Activated CD8-positive, alpha-beta memory T cell treated with anti-CD3 and anti-CD28 coated beads for 36 hours (primary cell): ENCODE results near the gene ALKAL2. TPM values are rescaled to one million over a fixed set of nuclear protein-coding genes. Genes with fewer than 3 reads are reported as not detected.

ENCODE experiments used
- CTCF ChIA-PET: fragments of 350-600 bp; sonication (Branson Sonifier 250); formaldehyde crosslinking; loops from one replicate; lab custom pipeline; 2021; ENCODE audit warnings: antibody characterized with exemption; lab: Charles Lee
- POLR2A ChIA-PET: fragments of 350-600 bp; sonication (Branson Sonifier 250); formaldehyde crosslinking; loops from one replicate; lab custom pipeline; 2021; ENCODE audit warnings: antibody characterized with exemption; lab: Charles Lee
- total RNA-seq, 2 experiments: library from RNA; stranded (reverse); gene quantifications; one replicate each; pipeline ENCODE4 v1.2.3, GENCODE V29; 2021

The ALKAL2 gene
- total RNA-seq, 2 experiments from 2014 or later, result not detected

DNA sequence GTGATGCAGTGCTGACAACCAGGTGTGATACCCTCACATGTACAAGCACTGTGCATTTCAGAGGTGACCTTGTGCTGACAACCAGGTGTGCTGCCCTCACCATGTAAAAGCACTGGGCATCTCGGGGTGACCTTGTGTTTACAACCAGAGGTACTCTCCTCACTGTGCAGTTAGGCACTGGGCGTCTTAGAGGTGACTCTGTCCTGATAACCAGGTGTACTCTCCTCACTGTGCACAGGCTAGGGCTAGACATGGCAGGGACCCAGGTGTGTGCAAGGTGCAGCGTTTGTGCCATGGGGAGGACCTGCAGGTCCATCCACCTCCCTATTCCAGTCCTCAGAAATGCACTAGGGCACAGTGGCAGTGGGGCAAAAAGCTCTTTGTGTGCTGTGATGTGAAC, 8.5 kb upstream of the ALKAL2 start:
- CTCF ChIA-PET, result no interaction called here
- POLR2A ChIA-PET, result no interaction called here

DNA sequence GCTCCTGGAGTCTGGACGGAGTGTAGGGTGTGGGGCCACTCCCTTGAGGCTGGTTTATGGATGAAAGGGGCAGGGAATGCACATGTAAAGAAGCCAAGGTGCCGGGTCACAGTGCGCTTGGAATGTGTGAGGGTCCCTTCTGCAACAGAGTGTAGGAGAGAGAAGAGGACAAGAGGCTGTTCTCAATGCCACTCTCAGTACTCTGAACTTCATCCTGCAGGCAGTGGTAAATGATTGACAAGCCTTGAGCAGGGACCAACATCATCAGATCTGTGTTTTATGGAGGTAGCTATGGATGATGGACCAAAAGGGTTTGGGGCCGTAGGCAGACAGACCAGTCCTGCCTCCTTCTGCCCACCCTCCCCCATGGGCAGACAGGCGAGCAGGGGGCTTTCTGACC, 7.2 kb upstream of the ALKAL2 start:
- ChIA-PET CTCF (no interaction called here), POLR2A (no interaction called here)

DNA sequence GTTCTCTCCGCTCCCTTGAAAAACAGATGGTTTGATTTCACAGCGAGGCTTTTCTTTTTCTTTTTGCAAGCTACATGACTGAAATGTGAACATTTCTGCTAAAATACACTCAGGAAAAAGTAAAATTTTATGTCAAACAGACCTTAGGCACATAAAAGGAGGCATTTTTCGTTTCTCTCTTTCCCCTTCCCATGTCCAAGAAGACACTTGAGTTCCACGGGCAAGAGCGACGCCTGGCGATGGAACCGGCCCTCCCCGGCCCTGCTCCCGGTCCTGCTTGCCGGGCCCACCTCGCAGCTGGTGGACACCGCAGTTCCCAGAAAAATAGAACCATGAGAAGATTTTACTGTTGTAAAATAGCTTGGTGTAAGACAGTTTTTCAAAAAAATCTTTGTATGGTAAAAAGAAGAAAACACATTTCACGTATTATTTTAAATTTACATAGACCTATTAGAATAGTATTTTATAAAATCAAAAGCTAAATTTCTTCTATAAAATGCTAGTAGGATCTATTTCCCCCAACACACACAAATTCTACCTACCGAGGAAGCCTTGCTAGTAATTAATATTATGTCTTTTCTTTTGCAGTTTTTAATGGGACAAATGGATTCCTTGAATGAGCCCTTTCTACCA, 2.3 kb upstream of the ALKAL2 start:
- ChIA-PET CTCF (no interaction called here), POLR2A (no interaction called here)

DNA sequence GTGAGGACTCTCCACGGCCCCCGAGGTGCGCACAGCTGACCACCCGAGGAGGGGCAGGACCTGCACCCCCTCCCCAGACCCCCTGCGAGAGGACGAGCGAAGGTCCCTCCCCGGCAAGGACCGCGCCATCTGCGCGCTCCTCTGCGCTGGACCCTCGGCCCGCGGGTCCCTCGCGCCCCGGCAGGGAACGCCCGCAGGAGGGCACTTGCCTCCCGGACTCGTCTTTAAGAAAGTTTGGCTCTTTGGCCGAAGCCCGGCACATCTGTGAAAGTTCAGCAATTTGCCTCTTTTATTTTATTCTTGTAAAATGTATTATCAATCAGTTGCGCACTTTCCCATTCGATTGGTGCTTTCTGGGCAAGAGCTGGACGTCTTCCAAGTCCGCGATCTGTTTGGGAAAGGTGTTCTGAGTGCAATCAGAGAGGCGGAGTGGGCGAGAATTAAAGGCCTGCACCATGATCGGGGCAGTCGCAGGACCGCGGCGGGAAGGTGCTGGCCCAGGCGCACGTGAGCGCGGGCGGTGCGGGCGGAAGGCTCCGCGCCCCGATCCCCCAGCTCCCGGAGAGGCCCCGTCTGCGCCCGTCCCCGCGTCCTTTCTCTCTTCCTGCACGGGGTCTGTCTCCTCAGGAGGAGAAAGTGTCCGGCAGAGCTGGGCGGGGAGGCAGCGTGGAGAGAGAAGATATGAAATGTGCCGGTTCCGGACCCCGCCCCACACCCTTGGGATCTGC, 1.6 kb upstream of the ALKAL2 start:
- ChIA-PET POLR2A (no interaction called here), CTCF (no interaction called here)

DNA sequence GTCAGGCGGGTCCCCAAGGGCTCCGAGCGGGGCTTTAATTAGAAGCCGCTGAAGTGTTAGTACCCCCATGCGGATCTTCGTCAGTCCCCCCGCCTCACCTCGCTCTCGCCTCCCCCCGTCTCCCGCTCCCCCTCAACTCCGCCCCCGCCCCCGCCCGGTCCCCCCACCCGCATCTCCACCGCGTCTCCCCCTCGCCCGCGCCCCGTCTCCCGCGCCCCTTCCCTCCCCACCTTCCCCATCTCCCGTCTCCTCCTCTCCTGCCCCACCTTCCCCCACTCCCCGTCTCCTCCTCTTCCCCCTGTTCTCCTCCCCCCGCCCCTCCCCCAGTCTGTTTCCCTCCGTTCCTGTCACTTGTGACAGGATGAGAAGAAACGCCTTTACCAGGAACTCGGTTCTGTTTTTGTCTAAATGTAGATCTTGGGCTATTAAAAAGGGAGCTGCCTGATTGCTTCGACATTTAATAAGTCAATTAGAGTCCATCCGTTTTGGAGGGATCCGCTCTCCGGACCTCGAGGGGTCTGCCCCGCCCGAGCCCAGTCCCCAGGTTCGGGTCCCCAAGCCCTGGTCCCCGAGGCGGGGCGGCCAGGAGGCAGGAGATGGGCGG, 969 bp upstream of the ALKAL2 start:
- POLR2A ChIA-PET, result no interaction called here

DNA sequence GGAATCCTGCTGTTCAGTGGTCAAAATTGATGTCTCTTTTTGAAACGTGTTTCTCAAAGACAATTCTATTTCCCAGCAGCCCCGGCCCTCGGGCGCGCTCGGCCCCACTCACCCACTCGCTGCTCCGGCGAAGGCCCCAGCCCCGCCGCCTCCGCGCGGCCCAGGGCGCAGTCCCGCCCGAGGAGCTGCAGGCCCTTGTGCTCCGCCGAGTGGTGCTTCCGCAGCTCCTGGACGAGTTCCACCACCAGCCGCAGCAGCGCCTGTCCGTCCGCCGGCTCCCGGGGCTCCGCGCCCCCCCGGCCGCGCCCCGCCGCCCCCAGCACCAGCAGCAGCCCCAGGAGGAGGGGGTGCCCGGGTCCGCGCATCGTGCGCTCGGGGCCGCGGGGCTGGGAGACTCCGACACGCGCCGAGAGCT, 413 bp downstream of the ALKAL2 start:
- POLR2A ChIA-PET, result no interaction called here
- CTCF ChIA-PET, result no interaction called here

More for the DNA sequence above, 969 bp upstream of the ALKAL2 start:
- CTCF ChIA-PET, result no interaction called here

DNA sequence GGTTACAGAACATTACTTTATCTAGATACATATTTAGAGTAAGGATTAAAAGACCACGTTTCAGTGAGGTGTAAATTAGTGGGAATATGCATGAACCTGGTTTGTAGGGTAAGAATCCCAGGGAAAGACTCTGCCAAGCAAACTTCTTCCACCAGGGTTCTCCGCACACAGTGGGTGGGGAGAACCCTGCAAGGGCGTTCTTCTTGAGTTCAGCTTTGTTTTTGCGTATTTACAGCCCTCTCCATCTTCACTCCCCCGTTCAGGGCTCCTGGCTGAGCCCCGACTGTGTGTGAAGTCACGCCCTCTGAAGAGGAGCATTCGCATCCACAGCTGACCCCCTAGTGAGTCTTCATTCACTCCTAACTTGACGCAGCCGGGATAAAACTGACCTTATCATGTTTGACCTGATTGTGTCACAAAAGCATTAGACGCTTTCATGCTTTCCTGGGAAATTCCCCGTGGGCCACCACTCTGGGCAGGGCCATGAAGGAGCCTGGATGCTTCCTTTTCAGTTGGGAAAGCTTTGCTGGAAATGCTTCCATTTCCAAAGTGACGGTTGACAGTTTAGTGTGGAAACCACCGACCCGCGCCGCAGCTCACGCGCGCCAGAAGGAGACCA, 1.0 kb downstream of the ALKAL2 start:
- CTCF ChIA-PET, result no interaction called here
- POLR2A ChIA-PET, result no interaction called here

DNA sequence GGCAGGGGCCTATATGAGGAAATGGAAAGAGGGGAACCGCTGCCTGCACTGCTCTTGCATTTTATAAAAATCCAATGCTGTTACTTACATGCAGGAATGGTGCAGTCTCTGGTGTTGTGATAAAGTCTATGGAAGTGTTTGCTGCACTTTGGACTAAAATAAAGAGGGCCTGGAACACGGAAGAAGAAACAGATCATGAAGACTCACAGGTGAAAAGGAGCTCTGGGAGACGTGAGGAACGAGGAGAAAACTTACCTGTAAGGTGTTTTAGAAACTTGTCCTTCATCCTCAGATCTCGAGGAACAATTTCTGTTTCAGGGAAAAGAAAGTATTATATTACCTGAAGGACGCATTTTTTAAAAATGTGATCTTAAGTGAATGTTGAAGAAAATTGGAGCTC, 1.9 kb downstream of the ALKAL2 start:
- ChIA-PET CTCF (no interaction called here), POLR2A (no interaction called here)

DNA sequence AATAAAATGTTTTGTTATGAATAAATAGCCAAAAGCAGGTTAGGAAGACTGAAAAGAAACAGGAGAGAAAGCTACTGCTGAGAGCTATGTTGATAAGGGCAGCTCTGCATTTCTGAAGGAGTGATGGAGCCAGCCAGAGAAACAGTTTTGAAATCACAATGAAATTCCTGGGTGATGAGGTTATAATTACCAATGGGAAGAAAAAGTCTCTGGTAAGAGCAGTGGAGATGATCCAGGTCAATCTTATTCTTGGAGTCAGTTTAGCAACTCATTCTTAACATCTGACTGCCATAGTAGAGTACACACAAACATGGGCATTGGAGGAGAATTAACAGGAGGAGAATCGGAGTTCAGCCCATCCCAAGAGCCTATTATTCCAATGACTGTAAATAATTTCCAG, 2.4 kb downstream of the ALKAL2 start:
- ChIA-PET POLR2A (no interaction called here), CTCF (no interaction called here)

DNA sequence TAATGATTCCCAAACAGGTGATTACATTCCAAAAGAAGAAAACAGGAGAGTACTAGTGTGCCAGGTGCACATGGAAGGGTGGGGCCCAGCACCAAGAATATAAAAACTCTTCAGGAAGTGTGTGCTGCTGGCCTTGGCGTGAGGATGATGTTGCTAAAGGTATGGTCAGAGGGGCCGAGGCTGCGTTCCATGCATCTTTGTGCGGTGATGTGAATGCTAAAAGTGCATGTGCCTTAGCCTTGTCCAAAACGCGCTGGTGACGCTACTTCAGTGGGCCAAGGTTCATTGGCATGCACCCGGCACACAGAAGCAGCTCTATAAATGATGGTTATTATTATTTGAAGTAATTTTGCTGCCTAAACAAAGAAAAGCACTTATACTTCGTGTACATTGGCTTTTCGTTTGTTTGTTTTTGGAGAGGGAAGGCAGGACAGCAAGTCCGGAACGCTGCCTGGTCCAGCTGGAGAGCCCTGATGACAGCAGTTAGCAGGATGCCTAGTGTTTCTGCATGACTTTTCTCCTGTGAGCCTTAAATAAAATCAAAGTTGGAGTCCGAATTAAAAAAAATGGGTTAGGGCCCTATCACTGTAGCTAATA, 2.9 kb downstream of the ALKAL2 start:
- ChIA-PET POLR2A (no interaction called here), CTCF (no interaction called here)

DNA sequence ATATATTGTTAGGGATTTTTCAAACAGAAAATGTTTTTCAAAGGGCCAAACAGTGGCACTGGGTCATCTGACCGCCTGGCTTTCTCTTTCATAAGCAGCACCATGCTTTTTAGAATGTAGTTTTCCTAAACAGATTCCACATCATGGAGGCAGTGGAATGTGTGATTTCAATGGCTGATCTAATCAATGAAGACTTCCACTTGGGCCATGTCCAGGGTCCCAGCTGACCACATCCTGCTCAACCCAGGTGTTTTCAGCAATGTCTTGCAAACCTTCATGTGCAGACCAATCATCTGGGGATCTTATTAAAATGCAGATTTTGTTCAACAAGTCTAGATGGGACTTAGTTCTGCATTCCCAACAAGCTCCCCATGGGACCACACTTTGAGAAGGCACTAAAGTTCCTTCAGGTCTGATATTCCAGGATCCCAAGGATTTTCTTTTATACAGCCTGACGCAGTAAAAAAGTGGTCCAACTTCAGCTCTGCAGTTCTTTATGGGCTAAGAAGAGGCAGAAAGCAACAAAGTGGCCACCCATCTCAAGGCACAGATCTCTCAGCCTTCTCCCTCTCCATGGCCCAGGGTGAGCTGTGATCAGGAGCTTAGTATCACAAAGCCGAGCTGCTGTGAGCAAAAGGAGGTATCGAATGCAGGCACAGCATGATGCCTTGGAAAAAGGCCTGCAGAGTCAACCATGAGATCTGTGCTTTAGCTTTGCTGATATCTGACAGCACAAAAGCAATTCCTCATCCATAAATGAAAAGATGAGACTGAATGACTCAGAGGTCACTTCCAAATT, 3.7 kb downstream of the ALKAL2 start:
- CTCF ChIA-PET, result no interaction called here
- POLR2A ChIA-PET, result no interaction called here

DNA sequence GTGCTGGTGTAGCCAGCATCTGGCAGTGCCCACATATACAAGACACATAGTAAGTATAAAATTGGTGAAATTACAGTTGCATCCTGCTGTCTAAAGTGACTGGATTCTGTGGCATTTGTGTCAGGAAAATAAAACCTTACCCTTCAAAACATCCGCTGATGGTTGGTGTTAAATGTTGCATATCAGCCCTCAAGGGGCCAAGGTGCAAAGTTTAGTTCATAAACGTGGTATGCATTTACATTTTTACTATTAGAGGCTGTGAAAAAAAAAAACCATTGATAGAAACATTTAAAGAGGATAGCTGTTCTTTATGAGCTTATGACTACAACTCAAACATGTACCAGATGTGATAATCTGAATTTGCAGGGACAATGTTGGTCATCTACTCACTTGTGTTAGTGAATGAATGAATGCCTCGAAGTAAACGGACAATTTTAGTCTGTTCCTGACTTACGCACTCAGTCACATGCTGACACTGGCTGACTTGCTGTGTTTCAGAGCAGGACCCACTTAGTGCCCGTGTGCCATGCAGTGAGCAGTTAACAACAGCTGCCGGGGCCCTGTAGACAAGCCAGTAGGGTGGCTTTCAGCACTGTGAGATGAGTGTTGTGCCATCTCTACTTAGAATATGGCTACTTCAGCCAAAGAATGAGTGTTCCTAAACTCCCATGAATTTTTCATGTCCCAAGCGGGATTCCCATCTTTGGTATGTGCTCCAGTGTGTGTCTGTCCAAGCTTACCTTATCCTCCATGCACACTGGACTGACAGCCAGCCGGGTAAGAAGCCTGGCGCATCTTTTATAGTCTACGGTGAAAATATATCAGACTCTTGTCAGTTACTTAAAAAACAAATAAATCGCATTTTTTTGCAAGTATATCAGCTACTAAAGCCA, 5.3 kb downstream of the ALKAL2 start:
- ChIA-PET CTCF (no interaction called here), POLR2A (no interaction called here)

DNA sequence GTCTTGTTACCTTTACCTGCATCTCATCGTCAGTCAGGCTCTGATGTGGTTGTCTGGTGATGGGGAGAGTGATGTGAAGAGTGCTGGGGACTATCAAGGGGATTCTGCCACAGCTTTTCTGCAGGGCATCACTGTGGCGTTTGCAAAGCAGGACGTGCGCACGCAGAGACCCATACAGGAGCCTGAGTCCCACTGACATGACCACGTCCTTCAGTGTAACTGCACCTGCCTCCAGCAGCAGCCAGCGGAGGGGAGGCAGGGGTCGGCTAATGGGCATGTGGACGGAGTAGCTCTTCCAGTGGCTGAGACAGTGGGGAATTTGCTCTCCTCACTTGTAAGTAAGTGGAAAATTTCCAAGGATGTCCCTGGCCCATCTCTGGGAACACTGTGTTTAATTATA, 6.5 kb downstream of the ALKAL2 start:
- ChIA-PET POLR2A (interaction anchor here (0.7 kb wide), 1 partner anchor 344 kb away, joined by 3 read pairs; no protein-coding TSS in a partner anchor), CTCF (no interaction called here)

DNA sequence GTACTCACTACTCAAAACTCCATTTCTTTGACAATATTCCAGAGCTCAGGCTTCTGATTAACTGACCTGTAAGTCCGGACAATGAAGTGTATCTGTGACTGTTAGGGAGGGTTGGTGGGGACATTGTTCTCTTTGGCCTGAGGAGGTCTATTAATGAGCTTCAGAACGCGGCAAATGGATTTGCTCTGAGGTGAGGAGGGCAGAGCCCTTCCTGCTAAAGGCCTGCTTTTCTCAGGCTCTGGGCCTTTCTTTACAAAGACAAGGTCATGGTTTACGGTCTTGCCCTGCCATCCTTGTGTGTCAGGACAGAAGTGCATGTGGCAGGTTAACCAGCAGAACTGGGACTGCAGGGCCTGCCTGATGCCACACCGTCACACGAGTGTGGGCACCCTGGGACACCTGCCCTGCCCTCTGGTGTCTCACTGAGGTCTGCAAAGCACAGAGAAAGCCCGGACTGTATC, 7.2 kb downstream of the ALKAL2 start:
- POLR2A ChIA-PET, result no interaction called here
- CTCF ChIA-PET, result no interaction called here

DNA sequence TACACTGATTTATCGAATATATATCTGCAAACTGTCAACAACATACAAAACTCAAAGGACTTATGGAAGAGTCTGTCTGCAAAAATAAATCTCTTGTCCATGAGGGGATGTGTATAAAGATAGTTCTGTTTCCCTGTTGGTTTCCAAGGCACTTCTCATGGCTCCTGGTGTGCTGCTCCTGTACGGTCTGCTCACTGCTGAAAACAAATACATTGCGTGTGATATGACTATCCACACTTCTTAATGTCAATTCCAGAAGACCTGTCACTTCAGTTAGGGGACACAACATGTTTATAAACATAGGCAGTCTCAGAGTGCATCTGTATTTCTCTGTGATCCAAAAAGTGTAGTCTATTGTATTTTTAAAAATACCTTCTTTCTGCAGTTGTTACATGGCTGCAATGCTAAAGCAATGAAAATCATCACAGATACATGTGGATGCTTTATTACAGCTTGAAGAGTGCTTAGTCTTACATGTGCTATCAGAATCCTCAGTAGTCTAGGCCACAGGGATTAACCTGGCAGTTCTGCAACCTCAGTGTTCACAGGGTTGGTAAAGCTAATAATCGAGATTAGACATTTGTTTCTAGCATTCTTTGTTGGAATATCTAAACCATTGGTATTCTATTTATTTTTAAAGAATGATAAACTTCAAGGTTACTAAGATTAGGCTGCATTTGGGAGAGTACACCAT, 7.8 kb downstream of the ALKAL2 start:
- ChIA-PET CTCF (no interaction called here), POLR2A (no interaction called here)

DNA sequence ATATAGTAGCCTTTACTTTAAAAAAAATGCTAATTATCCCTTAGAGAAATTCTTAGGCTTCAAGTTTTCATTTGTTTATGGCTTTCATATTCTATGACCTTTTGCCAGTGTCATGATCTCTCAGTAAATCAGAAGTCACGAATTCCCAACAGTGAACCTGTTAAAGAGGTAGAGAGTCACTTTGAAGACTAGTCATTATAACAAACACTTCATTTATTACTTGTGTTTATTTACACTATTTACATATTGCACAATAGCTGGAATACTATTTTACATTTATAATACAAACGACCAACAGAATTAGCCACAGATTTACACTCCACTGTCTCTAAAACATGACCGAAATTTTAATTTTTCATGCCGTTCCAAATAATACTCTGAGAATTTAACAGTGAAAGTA, 8.5 kb downstream of the ALKAL2 start:
- ChIA-PET CTCF (no interaction called here), POLR2A (no interaction called here)

DNA sequence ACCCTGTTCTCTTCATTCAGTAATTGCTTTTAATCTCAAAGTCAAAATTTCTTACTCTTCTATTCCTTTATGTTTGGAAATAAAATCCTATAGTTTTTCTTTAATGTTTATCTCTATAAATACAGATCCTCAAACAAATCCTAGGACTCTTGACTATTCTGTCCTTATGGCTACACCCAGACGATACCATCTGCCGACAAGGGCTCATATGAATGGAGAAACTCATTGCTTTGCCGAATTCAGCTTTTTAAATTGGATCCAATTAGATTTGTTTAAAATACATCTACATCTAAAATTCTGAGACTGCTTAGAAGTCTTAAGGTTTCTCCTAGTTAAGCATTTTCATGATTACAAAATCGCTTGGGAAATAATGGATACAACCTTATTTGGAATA, 9.0 kb downstream of the ALKAL2 start:
- CTCF ChIA-PET, result no interaction called here
- POLR2A ChIA-PET, result no interaction called here
